HG03139 (cell line): ENCODE data around the gene OR1N1.
A peak's percentile ranks its signal among the peaks of the same experiment; 100 is the strongest.
"Not testable (repeated sequence)": the region's sequence is repeated elsewhere in the genome, so short reads cannot be mapped to it uniquely, and the experiment has no call there.

Experiments used
- ATAC-seq: cut with Tn5 transposase; IDR thresholded peaks from one replicate; pipeline ENCODE4 v1.9.1; 2021; ENCODE audit not compliant: unreplicated experiment

Gene OR1N1

GRCh38 chr9:122527193-122527592 lies at the start of gene OR1N1:
Gene OR1N1, minus strand, starts transcription at chr9:122527293. Its CDS starts 0 bp downstream, at chr9:122527293.
- ATAC-seq = no peak

GRCh38 chr9:122572456-122572855 lies 45.4 kb upstream of the OR1N1 start:
- ATAC-seq = no peak

GRCh38 chr9:122567901-122568300 lies 40.8 kb upstream of the OR1N1 start:
- no peak for ATAC-seq

GRCh38 chr9:122562134-122562760 lies 35.2 kb upstream of the OR1N1 start:
- no peak for ATAC-seq

GRCh38 chr9:122561446-122561845 lies 34.4 kb upstream of the OR1N1 start:
- no peak for ATAC-seq

GRCh38 chr9:122552812-122553211 lies 25.7 kb upstream of the OR1N1 start, which contains the start of gene OR1N2:
Gene OR1N2, plus strand, starts transcription at chr9:122553112. Its CDS starts 100 bp downstream, at chr9:122553212.
- no peak for ATAC-seq

- ATAC-seq = no peak
These were observed 24.3 kb upstream of the OR1N1 start for GRCh38 chr9:122551371-122551770.

GRCh38 chr9:122546196-122546595 lies 19.1 kb upstream of the OR1N1 start:
- no peak for ATAC-seq

GRCh38 chr9:122538757-122539156 lies 11.7 kb upstream of the OR1N1 start:
- no peak for ATAC-seq

- ATAC-seq = not testable (repeated sequence)
These were observed 10.0 kb upstream of the OR1N1 start for GRCh38 chr9:122537066-122537465.

GRCh38 chr9:122536134-122536533 lies 9.0 kb upstream of the OR1N1 start:
- no peak for ATAC-seq

GRCh38 chr9:122531157-122531556 lies 4.1 kb upstream of the OR1N1 start:
- not testable (repeated sequence) for ATAC-seq

- no peak for ATAC-seq
These were observed 491 bp downstream of the OR1N1 start for GRCh38 chr9:122526602-122527001.

- no peak for ATAC-seq
These were observed 7.7 kb downstream of the OR1N1 start for GRCh38 chr9:122519376-122519775.

- ATAC-seq = no peak
These were observed 8.3 kb downstream of the OR1N1 start, which contains the start of gene OR1J4 for GRCh38 chr9:122518841-122519240. Gene OR1J4, plus strand, starts transcription at chr9:122519141. Its CDS starts 0 bp downstream, at chr9:122519141.

GRCh38 chr9:122518226-122518625 lies 8.9 kb downstream of the OR1N1 start:
- ATAC-seq = no peak

- ATAC-seq = no peak
These were observed 16.6 kb downstream of the OR1N1 start, which contains the start of gene OR1J2 for GRCh38 chr9:122510502-122510901. Gene OR1J2, plus strand, starts transcription at chr9:122510802. Its CDS starts 0 bp downstream, at chr9:122510802.

GRCh38 chr9:122506964-122507363 lies 20.1 kb downstream of the OR1N1 start:
- no peak for ATAC-seq

GRCh38 chr9:122498883-122499288 lies 28.2 kb downstream of the OR1N1 start:
- ATAC-seq = peak; percentile 76

GRCh38 chr9:122479062-122479461 lies 48.0 kb downstream of the OR1N1 start:
- ATAC-seq = no peak

GRCh38 chr9:122477826-122478225 lies 49.3 kb downstream of the OR1N1 start, which contains the start of gene OR1J1:
Gene OR1J1, minus strand, starts transcription at chr9:122477926. Its CDS starts 0 bp downstream, at chr9:122477926.
- ATAC-seq = no peak

- no peak for ATAC-seq
These were observed 49.7 kb downstream of the OR1N1 start for GRCh38 chr9:122477346-122477745.
